Stimulated activated CD8-positive, alpha-beta memory T cell treated with anti-CD3 and anti-CD28 coated beads, Interleukin-7, amount 100 ng/mL, for 1 hour (primary cell): ENCODE data around the gene CCDC88B.
A peak's percentile ranks its signal among the peaks of the same experiment; 100 is the strongest.
"Not testable (repeated sequence)": the region's sequence is repeated elsewhere in the genome, so short reads cannot be mapped to it uniquely, and the experiment has no call there.

Experiments
- DNase-seq, 2 donors: peaks; one replicate each; pipeline ENCODE4 v3.0.0-alpha.2; 2020; ENCODE audit warnings: low read depth in 2 of 2

CCDC88B gene

DNA sequence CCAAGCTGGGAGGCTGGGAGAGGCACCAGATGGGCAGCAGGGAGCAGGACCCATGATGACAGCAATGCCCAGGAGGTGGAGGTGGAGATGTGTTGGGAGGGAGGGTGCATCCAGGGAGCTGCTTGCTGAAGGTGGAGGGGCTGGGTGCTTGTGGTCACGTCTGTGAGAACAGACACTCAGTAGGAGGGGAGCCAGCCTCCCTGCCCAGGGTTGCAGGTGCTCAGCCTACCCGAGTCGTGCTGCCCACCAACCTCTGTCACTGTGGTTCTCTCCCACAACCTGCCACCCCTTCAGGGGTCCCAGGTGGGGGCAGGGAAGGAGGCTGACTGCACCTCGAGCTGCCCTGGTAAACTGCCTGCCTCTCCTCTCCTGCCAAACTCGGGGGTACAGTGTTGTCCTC lies 16.6 kb upstream of the CCDC88B start:
- DNase-seq, result no peak

DNA sequence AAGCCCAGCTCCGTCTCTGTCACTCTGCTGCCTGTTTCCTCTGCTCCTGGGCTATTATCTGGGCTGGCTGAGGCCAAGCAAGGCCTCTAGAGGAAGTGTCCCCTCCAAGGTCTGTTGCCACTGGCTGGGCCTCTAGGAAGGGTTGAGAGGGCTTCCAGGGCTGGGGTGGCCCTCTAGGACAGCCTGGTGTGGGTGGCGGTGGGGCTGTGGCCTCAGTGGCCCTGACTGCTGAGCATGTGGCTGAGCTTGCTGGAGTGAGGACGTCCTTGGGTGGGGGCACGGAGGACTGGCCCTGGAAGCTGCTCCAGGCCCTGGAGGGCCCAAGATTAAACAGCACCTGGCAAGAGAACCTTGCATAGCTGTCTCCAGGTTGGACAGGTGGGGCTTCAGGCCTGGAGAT lies 16.0 kb upstream of the CCDC88B start:
- DNase-seq, result not testable (repeated sequence)

DNA sequence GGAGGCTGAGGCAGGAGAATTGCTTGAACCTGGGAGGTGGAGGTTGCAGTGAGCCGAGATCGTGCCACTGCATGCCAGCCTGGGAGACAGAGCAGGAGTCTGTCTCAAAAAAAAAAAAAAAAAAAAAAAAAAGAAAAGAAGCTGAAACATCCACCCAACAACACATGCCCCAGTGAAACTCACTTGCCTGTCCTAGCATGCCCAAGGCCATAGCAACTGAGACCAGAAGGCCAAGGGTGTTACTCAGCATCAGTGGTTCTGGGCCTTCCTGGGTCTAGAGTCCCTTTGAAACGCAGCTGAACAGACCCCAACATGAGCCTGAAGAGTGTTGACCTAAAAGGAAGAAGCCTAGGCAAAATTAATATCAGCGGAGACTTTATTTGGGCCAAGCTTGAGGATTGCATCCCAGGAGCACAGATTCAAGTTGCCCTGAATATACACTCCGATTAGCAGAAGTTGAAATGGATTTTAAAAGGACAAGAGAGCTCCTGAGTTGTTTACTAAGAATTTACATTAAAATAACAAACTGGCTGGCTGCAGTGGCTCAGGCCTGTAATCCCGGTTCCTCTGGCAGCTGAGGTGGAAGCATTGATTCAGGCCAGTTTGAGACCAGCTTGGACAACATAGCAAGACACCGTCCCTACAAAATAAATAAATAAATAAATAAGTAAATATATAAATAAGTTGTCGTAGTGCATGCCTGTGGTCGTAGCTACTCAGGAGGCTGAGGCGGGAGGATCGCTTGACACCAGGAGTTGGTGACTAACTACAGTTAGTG lies 15.1 kb upstream of the CCDC88B start:
- no peak for DNase-seq

DNA sequence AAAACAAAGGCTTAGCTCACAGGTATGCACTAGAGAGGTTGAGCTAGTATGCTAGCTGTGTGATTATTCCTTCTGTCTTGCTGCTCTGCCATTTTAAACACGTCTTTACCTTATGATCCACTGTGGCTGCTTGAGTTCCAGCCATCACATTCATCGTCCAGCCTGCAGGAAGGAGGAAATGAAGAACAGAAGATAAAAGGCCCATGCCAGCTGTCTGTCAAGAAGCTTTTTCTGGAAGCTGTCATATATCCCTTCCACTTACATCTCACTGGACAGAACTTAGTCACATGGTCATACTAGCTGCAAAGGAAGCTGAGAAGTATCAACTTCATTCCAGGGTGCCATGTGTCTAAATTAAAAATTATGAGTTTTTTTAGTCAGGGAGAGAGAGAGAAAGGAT lies 12.6 kb upstream of the CCDC88B start:
- no peak for DNase-seq

DNA sequence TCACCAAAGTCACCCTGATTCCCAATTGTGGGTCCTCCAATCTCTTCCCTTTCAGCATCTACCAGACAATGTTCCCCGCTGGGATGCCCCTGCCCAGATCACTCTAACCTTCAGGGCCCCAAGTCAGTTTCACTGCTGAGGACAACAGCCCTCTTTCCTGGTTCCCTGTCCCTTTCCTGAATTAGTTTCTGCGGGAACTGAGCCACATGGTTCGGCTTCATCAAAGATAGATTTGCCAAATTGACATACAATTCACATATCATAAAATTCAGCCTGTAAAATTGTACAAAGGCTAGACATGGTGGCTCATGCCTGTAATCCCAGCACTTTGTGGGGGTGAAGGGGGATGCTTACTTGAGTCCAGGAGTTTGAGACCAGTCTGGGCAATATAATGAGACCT lies 12.0 kb upstream of the CCDC88B start:
- no peak for DNase-seq

DNA sequence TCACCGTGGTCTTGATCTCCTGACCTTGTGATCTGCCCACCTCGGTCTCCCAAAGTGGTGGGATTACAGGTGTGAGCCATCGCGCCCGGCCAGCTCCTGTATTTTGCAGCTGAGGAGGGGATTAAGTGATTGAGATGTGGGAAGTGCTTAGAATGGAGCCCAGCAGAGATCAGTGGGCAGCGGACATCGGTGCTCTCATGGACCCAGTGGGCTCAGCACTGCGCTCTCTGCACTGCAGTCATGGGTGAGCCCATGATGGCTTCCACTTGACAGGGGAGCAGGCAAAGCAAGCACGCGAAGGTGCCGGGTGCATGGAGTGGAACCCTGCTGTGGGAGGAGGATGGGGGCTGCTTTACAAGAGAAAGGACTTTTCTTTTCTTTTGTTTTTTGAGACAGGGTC lies 9.1 kb upstream of the CCDC88B start:
- no peak for DNase-seq

DNA sequence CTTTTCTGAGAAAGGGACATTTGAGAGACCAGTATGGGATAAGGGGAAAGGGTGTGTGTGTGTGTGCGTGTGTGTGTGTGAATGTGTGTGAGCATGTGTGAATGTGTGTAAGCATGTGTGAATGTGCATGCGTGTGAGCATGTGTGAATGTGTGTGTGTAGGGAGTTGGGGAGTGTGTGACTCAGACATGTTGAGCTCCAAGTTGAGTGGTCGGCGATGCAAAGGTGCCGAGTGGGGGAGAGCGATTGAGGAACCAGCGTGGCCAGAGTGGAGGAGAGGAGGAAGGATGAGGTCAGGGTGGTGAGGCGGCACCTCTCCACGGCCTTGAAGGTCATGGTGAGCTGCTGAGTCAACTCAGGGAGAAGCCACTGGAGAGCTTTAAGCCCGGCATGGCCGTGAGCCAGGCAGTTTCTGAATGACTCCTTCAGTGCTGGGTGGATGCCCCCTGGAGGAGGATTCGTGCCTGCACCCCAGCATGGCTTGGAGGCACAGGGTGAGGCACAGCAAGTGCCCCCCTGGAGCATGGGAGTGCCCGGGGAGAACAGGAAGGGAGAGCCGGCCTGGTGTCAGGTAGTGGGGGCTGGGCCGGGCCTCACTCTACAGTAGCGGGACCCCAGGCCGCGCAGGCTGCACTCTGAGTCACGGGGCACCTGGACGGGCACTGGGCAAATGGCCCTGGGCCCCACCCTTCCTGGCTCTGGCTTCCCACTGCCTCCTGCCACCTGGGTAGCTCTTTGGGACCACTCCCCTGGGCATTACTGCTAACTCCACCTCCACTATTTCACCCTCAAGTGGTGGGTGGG lies 8.2 kb upstream of the CCDC88B start:
- DNase-seq, result peak; percentile 37 to 43

DNA sequence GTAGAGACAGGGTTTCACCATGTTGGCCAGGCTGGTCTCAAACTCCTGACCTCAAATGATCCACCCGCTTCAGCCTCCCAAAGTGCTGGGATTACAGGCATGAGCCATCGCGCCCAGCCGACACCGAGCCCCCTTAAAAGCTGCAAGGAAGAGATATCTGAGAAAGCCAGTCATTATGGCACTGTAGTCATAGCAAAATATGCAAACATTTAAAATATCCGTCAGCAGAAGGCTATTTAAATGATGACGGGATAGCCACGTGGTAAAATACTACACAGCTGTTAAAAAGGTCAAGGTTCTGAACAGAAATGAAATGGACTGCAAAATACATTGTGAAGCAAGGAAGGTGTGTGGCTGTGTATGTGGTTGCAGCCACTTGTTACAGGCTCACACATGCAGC lies 6.4 kb upstream of the CCDC88B start:
- no peak for DNase-seq

DNA sequence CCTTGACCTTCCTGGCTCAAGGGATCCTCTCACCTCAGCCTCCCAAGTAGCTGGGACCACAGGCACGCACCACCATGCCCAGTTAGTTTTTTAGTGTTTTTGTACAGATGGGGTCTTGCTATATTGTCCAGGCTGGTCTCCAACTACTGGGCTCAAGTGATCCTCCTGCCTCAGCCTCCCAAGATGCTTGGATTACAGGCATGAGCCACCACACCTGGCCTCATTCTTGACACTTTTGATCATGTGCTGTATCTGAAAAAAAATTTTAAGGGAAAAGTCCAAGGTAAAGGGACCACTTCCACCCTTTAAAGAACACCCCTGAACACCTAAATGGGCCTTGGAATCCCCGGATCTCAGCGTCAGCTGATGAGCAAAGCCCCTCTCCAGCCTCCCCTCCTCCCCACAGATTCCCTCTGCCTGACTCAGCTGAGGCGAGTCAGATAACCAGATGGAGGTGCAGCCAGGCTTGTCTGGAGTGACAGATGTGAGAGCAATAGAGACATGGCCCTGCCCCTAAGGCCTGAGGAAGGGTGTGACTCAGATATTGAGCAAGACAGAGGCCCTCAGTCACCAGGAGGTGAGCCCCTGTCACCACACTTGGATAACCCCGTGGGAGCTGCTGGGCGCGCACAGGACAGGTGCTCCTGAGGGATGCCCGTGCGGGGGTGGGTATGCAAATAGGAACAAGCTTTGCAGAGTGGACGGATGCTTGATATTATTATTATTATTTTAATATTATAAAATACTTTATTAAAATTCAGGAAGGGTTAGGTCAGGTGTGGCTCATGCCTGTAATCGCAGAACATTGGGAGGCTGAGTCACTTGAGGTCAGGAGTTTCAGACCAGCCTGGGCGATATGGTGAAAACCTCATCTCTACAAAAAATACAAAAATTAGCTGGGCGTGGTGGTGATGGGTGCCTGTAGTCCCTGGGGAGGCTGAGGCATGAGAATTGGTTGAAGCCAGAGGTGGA lies 5.0 kb upstream of the CCDC88B start:
- no peak for DNase-seq

DNA sequence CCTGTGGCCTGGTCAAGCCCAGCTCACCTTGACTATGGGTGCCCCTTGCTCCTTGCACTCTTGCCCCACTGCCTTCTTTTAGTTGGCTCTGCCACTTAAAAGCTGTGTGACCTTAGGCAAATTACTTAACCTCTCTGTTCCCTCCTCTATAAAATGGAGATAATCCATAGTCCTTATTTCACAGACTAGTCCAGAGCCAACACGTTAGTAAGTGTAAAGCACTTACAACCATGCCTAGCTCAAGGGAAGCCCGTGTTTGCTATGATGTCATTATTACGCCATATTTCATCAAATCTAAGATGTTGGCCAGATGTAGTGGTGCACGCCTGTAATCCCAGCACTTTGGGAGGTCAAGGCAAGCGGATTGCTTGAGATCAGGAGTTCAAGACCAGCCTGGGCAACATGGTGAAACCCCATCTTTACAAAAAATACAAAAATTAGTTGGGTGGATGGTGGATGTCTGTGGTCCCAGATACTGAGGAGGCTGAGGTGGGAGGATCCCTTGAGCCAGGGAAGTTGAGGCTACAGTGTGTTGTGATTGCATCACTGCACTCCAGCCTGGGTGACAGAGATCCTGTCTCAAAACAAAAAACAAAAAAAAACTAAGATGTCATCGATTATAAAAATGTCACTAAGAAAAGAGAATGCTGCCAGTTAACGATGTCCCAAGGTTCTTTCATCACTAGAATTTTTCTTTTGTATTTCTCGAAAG lies 2.3 kb upstream of the CCDC88B start:
- no peak for DNase-seq

DNA sequence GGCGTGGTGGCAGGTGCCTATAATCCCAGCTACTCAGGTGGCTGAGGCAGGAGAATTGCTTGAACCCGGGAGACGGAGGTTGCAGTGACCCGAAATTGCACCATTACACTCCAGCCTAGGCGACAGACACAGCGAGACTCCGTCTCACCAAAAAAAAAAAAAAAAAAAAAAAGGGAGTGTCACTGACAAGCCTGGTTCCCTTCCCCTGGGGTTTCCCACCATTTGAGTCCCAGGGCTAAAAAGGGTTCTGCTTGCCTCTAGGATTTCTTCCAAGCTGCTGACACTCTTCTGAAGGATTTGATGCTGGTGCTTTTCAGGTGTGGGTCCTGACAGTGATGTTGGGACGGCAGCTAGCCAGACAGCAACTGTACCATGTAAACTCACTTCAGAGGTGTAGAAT lies 1.3 kb upstream of the CCDC88B start:
- no peak for DNase-seq

DNA sequence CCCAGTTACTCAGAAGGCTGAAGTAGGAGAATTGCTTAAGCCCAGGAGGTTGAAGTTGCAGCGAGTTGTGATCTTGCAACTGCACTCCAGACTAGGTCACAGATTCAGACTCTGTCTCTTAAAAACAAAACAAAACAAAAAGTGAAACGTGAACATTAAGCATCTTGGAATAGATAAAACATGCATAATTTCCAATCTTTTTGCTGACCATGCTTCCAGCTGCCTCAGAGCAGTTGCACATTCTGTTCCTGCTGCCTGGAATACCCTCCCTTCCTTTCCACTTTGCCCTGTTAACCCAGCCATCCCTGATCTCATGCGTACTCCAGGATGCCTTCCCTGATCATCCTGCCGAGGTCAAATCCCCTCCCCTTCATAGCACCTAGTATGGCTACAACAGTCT lies 718 bp upstream of the CCDC88B start:
- no peak for DNase-seq

DNA sequence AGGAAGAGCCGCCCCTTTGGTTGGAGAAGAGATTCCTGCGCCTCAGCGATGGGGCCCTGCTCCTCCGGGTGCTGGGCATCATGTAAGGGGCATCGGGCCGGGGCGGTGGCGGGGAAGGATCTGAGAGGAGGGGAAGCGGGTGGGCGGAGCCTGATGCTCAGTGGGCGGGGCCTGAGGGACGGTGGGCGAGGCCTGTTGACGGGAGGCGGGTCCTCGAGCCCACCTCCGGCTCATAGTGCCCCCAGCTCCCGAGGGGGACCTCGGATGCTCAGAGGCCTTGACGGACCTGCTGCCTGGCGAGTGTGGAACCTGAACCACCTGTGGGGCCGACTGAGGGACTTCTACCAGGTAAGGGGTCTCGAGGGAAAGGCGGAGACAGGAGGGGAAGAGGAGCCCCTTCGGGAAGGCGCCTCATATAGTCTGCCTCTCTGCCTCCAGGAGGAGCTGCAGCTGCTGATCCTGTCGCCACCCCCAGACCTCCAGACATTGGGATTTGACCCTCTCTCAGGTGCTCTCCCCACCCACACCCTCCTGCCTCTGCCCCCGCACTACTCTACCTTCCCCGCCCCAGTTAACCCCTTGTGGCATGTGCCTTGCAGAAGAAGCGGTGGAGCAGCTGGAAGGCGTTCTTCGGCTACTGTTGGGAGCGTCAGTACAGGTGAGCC lies 799 bp downstream of the CCDC88B start:
- DNase-seq, result peak; percentile 68 to 71

DNA sequence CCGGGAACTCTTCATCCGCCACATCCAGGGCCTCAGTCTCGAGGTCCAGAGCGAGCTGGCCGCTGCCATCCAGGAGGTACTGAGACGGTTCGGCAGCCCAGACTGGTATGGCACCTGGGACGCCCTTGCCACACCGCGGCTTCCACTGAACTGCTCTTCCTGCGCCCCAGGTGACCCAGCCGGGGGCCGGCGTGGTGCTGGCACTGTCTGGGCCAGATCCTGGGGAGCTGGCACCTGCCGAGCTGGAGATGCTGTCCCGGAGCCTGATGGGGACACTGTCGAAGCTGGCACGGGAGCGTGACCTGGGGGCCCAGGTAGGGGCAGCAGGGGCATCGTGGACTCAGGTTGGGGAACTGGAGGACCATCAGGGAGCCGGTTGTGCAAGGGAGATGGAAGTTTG lies 1.4 kb downstream of the CCDC88B start:
- no peak for DNase-seq

DNA sequence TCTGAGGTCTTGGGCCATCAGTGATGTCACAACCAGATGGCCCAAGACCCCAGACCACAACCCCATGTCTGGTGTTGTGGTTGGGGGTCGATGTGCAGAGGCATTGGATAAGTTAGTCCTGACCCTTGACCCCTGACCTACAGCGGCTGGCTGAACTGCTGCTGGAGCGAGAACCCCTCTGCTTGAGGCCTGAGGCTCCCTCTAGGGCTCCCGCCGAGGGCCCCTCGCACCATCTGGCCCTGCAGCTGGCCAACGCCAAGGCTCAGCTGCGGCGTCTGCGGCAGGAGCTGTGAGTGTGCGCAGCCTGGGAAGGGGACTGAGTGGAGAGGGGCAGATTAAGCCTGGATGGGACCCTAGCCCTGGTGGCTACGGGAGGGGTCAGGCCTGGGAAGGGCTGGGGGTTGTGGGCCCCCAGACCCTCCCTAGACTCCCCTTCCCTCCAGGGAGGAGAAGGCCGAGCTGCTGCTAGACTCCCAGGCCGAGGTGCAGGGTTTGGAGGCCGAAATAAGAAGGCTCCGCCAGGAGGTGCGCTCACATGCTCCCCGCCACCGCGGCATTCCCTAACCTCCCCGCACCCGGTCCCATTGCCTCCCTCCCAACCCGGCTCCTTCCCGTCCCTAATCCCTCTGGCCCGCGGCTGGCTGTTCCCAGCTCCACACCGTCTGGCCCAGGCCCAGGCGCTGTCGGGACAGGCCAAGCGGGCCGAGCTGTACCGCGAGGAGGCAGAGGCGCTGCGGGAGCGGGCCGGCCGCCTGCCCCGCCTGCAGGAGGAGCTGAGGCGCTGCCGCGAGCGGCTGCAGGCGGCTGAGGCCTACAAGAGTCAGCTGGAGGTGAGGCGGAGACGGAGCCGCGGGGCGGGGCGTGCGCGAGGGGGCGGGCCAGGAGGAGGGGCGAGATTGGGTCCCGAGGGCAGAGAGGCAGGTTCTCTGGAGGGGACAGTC lies 2.1 kb downstream of the CCDC88B start:
- peak; percentile 69 to 78 for DNase-seq

DNA sequence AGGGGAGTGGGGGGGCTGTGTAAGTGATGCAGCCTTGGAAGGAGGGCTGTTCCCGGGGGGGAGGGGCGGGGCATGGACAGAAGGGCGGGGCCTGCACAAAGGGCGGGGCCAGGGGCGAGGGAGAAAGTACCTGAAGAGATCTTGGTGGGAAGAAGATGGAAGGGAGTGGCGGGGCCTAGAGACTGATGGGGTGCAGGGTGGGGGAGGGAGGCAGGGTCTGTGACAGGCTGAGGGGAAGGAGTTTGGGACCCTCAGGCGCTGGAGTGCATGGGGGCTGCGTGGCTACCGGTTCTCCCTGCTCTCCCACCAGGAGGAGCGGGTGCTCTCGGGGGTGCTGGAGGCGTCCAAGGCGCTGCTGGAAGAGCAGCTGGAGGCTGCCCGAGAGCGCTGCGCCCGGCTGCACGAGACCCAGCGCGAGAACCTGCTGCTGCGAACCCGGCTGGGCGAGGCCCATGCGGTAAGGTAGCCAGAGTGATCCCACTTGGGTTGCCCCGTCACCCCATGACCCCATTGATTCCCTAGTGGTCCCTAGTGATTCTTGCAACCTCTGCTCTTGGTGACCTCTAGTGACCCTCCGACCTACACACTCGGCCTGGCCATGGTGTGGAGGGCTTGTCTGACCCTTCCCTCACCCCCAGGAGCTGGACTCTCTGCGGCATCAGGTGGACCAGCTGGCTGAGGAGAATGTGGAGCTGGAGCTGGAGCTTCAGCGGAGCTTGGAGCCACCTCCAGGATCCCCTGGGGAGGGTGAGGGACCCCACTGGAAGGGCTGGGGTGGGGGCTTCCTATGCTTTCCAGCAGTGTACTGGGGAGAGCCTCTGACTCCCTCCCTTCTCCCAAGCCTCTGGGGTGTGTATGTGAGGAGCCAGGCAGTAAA lies 3.1 kb downstream of the CCDC88B start:
- no peak for DNase-seq

DNA sequence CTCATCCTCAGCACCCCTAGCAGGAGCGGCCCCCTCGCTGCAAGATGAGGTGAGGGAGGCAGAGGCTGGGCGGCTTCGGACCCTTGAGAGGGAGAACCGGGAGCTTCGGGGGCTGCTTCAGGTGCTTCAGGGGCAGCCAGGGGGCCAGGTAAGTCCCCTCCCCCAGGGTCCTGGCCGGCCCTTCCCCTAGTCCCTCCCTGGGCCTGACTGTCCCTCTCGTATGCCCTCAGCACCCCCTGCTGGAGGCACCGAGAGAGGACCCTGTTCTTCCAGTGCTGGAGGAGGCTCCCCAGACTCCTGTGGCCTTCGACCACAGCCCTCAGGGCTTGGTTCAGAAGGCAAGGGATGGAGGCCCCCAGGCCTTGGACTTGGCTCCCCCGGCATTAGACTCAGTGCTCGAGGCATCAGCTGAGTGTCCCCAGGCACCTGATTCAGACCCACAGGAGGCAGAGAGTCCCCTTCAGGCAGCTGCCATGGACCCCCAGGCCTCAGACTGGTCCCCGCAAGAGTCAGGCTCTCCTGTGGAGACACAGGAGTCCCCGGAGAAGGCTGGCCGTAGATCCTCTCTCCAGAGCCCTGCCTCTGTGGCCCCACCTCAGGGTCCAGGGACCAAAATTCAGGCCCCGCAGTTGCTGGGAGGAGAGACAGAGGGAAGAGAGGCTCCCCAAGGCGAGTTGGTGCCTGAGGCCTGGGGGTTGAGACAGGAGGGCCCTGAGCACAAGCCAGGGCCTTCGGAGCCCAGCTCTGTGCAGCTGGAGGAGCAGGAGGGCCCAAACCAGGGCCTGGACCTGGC lies 4.0 kb downstream of the CCDC88B start:
- DNase-seq, result no peak

DNA sequence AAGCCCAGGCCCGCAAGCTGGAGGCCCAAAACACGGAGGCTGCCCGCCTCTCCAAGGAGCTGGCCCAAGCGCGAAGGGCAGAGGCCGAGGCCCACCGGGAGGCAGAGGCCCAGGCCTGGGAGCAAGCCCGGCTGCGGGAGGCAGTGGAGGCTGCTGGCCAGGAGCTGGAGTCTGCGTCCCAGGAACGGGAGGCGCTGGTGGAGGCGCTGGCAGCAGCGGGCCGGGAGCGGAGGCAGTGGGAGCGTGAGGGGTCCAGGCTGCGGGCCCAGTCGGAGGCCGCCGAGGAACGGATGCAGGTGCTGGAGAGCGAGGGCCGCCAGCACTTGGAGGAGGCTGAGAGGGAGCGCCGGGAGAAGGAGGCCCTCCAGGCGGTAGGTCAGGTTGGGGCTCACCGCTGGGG lies 4.8 kb downstream of the CCDC88B start:
- no peak for DNase-seq
